ENCODE results near the gene SCAMP2. TPM values are rescaled to one million over a fixed set of nuclear protein-coding genes. Genes with fewer than 3 reads are reported as not detected.
"Not testable (repeated sequence)": the region's sequence is repeated elsewhere in the genome, so short reads cannot be mapped to it uniquely, and the experiment has no call there.

The SCAMP2 gene
- polyA plus RNA-seq, 1 donor from 2014 or later: 4.5 TPM

DNA sequence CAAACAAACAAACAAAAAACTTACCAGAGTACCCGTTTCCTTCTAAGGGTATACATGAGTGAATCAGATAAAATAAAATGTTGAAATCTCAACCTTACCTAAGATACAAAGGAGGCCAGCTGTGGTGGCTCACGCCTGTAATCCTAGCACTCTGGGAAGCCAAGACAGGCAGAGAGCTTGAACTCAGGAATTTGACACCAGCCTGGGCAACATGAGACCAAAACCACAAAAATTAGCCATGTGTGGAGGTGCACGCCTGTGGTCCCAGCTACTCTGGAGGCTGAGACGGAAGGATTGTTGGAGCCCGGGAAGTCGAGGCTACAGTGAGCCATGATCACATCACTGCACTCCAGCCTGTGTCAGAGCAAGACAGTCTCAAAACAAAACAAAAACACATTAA, 44.5 kb upstream of the SCAMP2 start:
- no peaks in the 10 kb centered on the region for H3K9me3 ChIP-seq (ENCODE audit: low read length)
- no peaks in the 10 kb centered on the region for H4K20me1 ChIP-seq (ENCODE audit: insufficient read depth)
- H3K79me2 ChIP-seq (replicated peaks; ENCODE audit: insufficient read depth, low read length): no peaks in the 10 kb centered on the region
- TF ChIP-seq TAF1 (IDR thresholded peaks at IDR 0.05; ENCODE audit: low read depth) (no peak), MXI1 (conservative IDR thresholded peaks at IDR 0.05; ENCODE audit: poor library complexity, severe bottlenecking) (no peak), REST (IDR thresholded peaks at IDR 0.05; ENCODE audit: borderline replicate concordance) (no peak), EP300 (conservative IDR thresholded peaks at IDR 0.05; ENCODE audit: poor library complexity, severe bottlenecking) (no peak), POLR2AphosphoS5 (IDR thresholded peaks at IDR 0.05) (no peak), RAD21 (conservative IDR thresholded peaks at IDR 0.05) (no peak), SMC3 (conservative IDR thresholded peaks at IDR 0.05; ENCODE audit: poor library complexity) (no peak), EZH2 (IDR thresholded peaks at IDR 0.05; ENCODE audit: borderline replicate concordance, insufficient read depth, low read length, poor library complexity, severe bottlenecking) (no peak), CTCF (IDR thresholded peaks at IDR 0.05; ENCODE audit: poor library complexity, severe bottlenecking) (no peak)
- no peak overlapping the region for H2AFZ ChIP-seq (ENCODE audit: low read depth, low read length)
- no peaks in the 10 kb centered on the region for H3K27me3 ChIP-seq (ENCODE audit: insufficient read depth, low read depth, low read length)
- no peak overlapping the region for H3K9ac ChIP-seq (ENCODE audit: low read length)
- H3K27ac ChIP-seq (ENCODE audit: low read length): no peak overlapping the region
- no peaks in the 10 kb centered on the region for H3K9me2 ChIP-seq (ENCODE audit: insufficient read depth, low read length)
- H3K36me3 ChIP-seq (ENCODE audit: insufficient read depth, low read length): peaks cover 8% of the 10 kb centered on the region
- no peaks in the 10 kb centered on the region for H3F3A ChIP-seq (ENCODE audit: insufficient read depth, low read length, poor library complexity, severe bottlenecking)
- H3K4me2 ChIP-seq (ENCODE audit: low read length): no peak overlapping the region
- H3K4me3 ChIP-seq (ENCODE audit: low read length): no peak overlapping the region

- not testable (repeated sequence) for H3K27ac ChIP-seq (ENCODE audit: low read length); H3F3A ChIP-seq (ENCODE audit: insufficient read depth, low read length, poor library complexity, severe bottlenecking); H3K4me2 ChIP-seq (ENCODE audit: low read length); H3K79me2 ChIP-seq (replicated peaks; ENCODE audit: insufficient read depth, low read length); H3K27me3 ChIP-seq (ENCODE audit: insufficient read depth, low read depth, low read length); H3K36me3 ChIP-seq (ENCODE audit: insufficient read depth, low read length); H2AFZ ChIP-seq (ENCODE audit: low read depth, low read length); H3K9me3 ChIP-seq (ENCODE audit: low read length); H3K9me2 ChIP-seq (ENCODE audit: insufficient read depth, low read length); H3K4me3 ChIP-seq (ENCODE audit: low read length); H4K20me1 ChIP-seq (ENCODE audit: insufficient read depth); H3K9ac ChIP-seq (ENCODE audit: low read length)
Observed at GRCh38 chr15:74913799-74914198, 40.6 kb upstream of the SCAMP2 start.

DNA sequence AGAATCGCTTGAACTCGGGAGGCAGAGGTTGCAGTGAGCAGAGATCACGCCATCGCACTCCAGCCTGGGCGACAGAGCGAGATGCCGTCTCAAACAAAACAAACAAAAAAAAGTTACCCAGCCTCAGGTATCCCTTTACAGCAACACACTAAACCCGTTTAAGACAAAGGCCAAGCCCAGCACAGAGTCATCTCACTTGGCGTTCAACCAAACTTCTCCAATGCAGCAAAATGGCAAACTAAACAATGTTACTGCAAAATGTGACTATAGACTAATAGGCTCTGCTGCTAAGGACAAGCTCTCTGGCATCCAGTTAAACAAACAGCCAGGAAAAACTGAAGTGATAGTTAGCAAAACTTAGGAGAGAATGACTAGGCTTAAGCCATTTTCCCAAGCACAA, 39.9 kb upstream of the SCAMP2 start:
- H3K36me3 ChIP-seq (ENCODE audit: insufficient read depth, low read length): no peaks in the 10 kb centered on the region
- H3K27me3 ChIP-seq (ENCODE audit: insufficient read depth, low read depth, low read length): no peaks in the 10 kb centered on the region
- no peak overlapping the region for H3K9ac ChIP-seq (ENCODE audit: low read length)
- H3K4me3 ChIP-seq (ENCODE audit: low read length): no peak overlapping the region
- TF ChIP-seq RAD21 (conservative IDR thresholded peaks at IDR 0.05): no peak
- TF ChIP-seq TAF1 (IDR thresholded peaks at IDR 0.05; ENCODE audit: low read depth): no peak
- H3K27ac ChIP-seq (ENCODE audit: low read length): no peak overlapping the region
- no peaks in the 10 kb centered on the region for H3K9me3 ChIP-seq (ENCODE audit: low read length)
- no peak overlapping the region for H3K4me2 ChIP-seq (ENCODE audit: low read length)
- H2AFZ ChIP-seq (ENCODE audit: low read depth, low read length): no peak overlapping the region
- H3K79me2 ChIP-seq (replicated peaks; ENCODE audit: insufficient read depth, low read length): no peaks in the 10 kb centered on the region
- no peaks in the 10 kb centered on the region for H3K9me2 ChIP-seq (ENCODE audit: insufficient read depth, low read length)
- no peaks in the 10 kb centered on the region for H4K20me1 ChIP-seq (ENCODE audit: insufficient read depth)
- no peaks in the 10 kb centered on the region for H3F3A ChIP-seq (ENCODE audit: insufficient read depth, low read length, poor library complexity, severe bottlenecking)
